ENCODE data around the gene MSH5.
"Not testable (repeated sequence)": the region's sequence is repeated elsewhere in the genome, so short reads cannot be mapped to it uniquely, and the experiment has no call there.

MSH5 gene

GRCh38 chr6:31808599-31808998 lies 68.8 kb downstream of the MSH5 start:
- not testable (repeated sequence) for DNase-seq

- no peak for DNase-seq
Observed at GRCh38 chr6:31811645-31812044, 71.8 kb downstream of the MSH5 start.
